Inflammatory macrophage treated with lipopolysaccharide for 1 hour (primary cell): ENCODE measurements around the gene NT5DC2.
A peak's percentile ranks its signal among the peaks of the same experiment; 100 is the strongest.

Source experiments
- DNase-seq, 2 donors: peaks; one replicate each; pipeline ENCODE4 v3.0.0-alpha.2; 2020 to 2022

Gene NT5DC2

DNA sequence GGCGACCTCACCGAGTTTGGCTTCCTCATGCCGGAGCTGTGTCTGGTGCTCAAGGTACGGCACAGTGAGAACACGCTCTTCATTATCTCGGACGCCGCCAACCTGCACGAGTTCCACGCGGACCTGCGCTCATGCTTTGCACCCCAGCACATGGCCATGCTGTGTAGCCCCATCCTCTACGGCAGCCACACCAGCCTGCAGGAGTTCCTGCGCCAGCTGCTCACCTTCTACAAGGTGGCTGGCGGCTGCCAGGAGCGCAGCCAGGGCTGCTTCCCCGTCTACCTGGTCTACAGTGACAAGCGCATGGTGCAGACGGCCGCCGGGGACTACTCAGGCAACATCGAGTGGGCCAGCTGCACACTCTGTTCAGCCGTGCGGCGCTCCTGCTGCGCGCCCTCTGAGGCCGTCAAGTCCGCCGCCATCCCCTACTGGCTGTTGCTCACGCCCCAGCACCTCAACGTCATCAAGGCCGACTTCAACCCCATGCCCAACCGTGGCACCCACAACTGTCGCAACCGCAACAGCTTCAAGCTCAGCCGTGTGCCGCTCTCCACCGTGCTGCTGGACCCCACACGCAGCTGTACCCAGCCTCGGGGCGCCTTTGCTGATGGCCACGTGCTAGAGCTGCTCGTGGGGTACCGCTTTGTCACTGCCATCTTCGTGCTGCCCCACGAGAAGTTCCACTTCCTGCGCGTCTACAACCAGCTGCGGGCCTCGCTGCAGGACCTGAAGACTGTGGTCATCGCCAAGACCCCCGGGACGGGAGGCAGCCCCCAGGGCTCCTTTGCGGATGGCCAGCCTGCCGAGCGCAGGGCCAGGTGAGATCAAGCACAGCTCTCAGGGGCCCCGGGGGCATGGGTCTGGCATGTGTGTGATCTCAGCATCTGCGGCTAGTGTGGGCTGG is 45.6 kb downstream of the NT5DC2 start:
- DNase-seq, result no peak

DNA sequence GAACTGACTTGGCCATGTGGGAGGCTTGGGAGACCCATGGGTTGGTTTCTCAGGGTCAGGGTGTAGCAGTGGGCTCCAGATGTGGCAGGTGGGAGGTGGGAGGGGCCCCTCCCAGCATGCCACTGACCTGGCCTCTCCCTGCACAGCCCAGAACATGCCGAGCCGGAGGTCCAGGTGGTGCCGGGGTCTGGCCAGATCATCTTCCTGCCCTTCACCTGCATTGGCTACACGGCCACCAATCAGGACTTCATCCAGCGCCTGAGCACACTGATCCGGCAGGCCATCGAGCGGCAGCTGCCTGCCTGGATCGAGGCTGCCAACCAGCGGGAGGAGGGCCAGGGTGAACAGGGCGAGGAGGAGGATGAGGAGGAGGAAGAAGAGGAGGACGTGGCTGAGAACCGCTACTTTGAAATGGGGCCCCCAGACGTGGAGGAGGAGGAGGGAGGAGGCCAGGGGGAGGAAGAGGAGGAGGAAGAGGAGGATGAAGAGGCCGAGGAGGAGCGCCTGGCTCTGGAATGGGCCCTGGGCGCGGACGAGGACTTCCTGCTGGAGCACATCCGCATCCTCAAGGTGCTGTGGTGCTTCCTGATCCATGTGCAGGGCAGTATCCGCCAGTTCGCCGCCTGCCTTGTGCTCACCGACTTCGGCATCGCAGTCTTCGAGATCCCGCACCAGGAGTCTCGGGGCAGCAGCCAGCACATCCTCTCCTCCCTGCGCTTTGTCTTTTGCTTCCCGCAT is 46.4 kb downstream of the NT5DC2 start:
- DNase-seq, result no peak

DNA sequence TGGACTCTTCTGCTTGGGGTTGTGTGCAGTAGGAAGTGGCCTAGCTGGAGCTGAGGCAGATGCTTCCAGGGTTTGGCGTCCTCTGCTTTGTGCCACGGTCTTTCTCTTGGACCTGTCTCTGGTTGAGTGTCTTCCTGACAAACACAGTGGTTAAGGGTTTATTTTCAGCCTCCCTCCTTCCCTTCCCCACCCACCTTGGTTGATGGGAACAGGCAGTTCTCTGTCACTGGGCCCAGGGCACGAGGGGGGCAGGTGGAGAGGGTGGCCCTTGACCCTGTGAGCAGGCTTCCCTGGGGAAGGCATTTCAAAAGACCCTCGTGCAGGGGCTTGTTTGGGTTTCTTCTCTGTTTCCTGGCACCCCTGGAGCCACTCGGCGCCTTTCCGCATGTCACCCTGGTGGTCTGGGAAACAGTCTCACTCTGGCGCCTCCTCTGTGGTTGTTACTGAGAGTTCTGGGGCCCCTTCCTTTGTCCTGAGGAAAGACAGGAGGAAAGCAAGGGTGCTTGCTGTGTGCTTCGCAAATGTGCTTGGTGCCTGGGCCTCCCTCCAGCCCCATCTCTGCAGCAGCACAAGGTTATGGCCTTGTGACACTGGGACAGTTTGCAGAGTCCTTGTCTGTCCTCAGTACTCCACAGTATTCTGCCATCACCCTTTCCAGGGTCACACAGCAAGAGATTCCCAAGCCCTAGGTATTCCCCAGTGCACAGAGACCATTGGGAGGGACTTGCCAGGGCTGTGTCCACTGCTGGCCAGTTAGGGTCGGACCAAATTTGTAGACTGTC is 48.8 kb downstream of the NT5DC2 start:
- DNase-seq, result no peak

DNA sequence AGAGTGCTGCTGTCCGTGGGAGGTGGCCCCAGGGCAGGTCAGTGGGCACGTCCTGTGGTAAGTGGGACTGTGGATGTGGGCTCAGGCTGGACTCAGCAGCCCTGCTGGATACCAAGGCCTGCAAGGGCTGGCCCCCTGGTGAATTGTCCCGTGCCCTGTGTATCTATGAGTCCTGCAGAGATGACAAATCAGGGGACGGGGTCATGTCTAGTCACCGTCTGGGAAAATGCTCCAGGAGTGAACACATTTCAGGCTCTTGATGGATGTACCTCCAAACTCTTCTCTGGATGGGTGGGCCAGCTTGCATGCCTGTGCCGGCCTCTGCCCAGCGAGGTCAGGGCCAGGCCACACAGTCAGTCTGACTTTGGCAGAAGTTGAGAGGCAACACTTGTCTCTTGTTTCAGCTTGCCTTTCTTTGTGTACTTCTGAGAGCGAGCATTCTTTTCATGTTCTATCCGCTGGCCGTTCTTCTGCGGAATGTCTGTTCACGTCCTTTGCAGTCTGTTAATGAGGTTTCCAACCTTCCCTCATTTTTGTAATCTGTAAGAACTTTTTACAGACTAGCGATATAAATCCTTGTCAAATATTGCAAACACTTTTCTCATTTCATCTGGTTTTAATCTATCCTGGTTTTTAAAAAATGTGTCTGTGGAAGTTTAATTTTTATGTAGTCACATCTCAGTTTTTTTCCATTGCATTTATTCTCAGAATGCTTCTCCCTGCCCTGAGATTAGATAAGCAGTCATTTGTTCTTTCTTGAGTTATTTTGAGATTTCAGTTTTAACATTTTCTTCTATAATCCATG is 49.9 kb downstream of the NT5DC2 start:
- DNase-seq, result no peak

- no peak for DNase-seq
Measured at GRCh38 chr3:52483081-52483480, 50.6 kb downstream of the NT5DC2 start.

GRCh38 chr3:52481819-52482521 is 51.7 kb downstream of the NT5DC2 start:
- no peak for DNase-seq

DNA sequence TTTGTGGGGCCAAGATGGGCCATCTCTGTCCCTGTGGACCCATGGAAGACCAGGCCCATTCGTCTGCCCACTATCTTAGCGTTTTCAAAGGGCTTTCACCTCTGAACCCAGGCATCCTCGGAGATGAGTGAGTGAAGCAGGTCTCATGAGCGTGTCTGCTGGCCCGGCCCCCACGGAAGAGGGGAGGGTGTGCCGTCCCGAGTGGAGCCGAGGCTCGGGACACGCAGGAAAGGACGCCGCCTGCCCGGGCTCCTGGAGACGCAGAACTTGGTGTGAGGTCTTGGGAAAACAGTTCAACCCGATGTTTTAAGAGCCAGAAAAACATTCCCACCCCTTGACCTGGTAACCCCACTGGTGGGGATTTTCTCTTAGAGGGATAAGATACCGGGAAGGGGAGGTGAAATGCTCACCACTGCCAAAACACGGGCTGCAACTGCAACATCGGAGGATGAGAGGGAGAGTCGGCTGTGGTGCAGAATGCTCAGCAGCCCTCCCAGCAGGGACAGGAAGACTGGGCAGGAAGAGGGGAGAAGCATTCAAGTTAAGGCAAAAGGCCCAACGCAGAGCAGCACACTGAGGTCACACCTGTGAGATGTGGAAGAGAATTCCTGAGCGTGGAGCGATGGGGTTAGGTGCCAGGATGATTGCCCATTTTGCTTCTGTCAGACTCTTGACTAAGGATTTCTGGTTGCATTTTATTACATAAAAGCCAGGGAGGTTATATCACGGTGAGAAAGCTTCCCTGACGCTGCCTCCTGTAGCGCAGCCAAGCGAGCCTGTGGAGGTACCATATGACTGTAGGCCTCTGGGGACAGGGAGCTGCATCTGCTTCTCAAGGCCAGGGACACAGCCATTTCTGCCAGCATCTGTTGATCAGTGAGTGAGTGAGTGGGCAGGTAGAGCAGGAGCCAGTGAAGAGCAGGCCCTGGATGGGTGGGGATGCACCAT is 52.6 kb downstream of the NT5DC2 start:
- DNase-seq, result no peak

DNA sequence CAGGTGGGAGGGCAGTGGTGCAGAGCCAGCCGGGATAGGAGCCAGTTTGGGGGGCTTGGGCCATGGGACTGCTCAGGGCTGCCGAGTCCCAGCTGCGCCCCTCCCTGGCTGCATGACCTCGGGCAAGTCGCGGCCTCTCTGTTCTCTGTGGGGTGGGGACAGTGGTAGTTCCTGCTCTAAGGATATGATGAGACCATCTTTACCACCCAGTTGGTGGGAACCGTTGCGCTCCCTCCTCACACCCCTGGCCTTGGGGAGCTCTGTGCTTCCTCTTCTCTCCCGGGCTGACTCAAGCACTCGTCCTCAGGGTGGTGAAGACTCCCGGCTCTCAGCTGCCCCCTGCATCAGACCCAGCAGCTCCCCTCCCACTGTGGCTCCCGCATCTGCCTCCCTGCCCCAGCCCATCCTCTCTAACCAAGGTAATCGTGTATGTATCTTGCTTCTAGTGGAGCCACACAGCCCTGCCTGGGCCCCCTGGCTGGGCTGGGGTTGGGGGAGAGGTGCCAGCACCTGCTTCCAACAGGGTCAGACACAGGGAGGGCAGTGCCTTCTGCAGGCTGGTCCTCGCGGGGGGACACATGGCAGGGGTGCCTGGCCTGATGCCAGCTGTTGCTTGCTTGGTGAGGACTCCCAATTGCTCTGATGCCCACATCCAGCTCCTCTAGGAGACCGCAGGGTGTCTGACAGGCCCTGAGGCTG is 53.6 kb downstream of the NT5DC2 start:
- DNase-seq, result no peak

- DNase-seq, result no peak
Measured at GRCh38 chr3:52479037-52479876, 54.4 kb downstream of the NT5DC2 start.

DNA sequence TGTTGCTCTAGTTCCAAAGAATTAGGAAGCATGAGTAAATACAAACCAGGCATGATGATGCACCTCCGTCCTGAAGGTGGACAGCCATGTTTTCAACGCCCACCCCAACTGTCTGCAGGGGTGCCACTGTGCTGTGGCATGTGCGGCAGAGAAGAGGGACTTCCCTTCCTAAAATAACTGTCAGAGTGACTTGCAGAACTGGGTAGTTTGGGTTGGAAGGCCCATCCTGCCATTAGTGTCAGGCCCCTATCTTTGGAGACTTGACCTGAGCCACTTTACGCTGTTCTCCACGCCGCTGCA is 55.9 kb downstream of the NT5DC2 start:
- DNase-seq, result peak in 1 of 2 donors; percentile 31

DNA sequence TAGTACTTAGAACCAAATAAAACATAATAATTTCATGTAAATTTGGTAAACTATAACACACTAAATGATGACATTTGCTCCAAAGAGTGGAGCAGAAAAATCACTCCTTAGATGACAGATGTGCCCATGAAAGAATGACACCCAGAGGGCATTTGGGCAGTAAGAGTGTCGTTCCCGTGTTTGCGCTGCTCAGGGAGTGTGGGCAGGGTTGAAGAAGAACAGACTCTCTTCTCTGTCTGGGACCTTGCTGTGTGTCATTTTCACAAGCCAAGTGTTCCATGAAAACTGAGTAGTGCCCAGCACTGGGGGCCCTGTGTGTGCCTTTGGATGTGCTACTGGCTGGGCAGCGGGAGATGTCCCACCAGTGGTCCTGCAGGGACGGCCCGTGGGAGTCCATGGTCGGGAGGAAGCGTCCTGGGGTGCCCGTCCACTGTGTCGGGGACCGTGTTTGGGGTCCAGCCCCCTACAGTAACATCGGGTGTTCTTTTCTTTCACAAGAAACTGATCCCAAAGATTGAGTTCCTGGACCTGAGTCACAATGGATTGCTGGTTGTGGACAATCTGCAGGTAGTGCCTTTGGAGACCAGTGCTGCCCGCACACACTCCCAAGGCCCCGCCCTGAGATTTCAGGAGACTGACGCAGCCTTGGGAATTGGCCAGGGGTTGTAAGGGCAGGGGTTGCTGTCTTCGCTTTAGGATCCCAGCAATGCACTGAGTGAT is 56.4 kb downstream of the NT5DC2 start:
- no peak for DNase-seq
